SIG-M5 treated with dmso at 0.1 percent for 504 hours (cell line): Measurements from ENCODE around the gene ANO3.
"Not testable (repeated sequence)": the region's sequence is repeated elsewhere in the genome, so short reads cannot be mapped to it uniquely, and the experiment has no call there.

Source experiments
- DNase-seq: peaks from one replicate; lab custom pipeline; 2025; ENCODE audit not compliant: unreplicated experiment; lab: John Stamatoyannopoulos, UW

ANO3 gene

GRCh38 chr11:26571861-26572654 is 240.1 kb downstream of the ANO3 start, which contains the start of gene MUC15:
MUC15 (minus strand) TSS chr11:26572263; CDS start chr11:26567094, 5,169 bp downstream.
- no peak for DNase-seq

- DNase-seq: no peak
These were observed 241.0 kb downstream of the ANO3 start for GRCh38 chr11:26572770-26573402.

- DNase-seq: no peak
These were observed 242.0 kb downstream of the ANO3 start for GRCh38 chr11:26573896-26574295.

GRCh38 chr11:26575946-26576345 is 244.0 kb downstream of the ANO3 start:
- no peak for DNase-seq

- DNase-seq: no peak
These were observed 247.2 kb downstream of the ANO3 start for GRCh38 chr11:26578998-26579661.

- DNase-seq: no peak
These were observed 247.8 kb downstream of the ANO3 start for GRCh38 chr11:26579683-26580082.

- peak; percentile 1 for DNase-seq
These were observed 249.0 kb downstream of the ANO3 start for GRCh38 chr11:26580929-26581328.

GRCh38 chr11:26583550-26583949 is 251.6 kb downstream of the ANO3 start:
- peak; percentile 43 for DNase-seq

GRCh38 chr11:26584818-26585217 is 252.9 kb downstream of the ANO3 start:
- no peak for DNase-seq

GRCh38 chr11:26587073-26587472 is 255.1 kb downstream of the ANO3 start:
- no peak for DNase-seq

- no peak for DNase-seq
These were observed 261.8 kb downstream of the ANO3 start for GRCh38 chr11:26593691-26594090.

GRCh38 chr11:26595207-26595865 is 263.4 kb downstream of the ANO3 start:
- not testable (repeated sequence) for DNase-seq

- DNase-seq: not testable (repeated sequence)
These were observed 265.2 kb downstream of the ANO3 start for GRCh38 chr11:26597049-26597689.

GRCh38 chr11:26597899-26598298 is 266.0 kb downstream of the ANO3 start:
- no peak for DNase-seq

GRCh38 chr11:26599425-26599824 is 267.5 kb downstream of the ANO3 start:
- DNase-seq: no peak

- no peak for DNase-seq
These were observed 268.0 kb downstream of the ANO3 start for GRCh38 chr11:26599876-26600434.

GRCh38 chr11:26607725-26608506 is 276.0 kb downstream of the ANO3 start:
- no peak for DNase-seq

- no peak for DNase-seq
These were observed 276.7 kb downstream of the ANO3 start for GRCh38 chr11:26608507-26609146.

- no peak for DNase-seq
These were observed 281.8 kb downstream of the ANO3 start for GRCh38 chr11:26613759-26614158.
